Upper lobe of right lung (tissue), 1 donor: ENCODE results near the gene CHRNA1. TPM values are rescaled to one million over a fixed set of nuclear protein-coding genes. Genes with fewer than 3 reads are reported as not detected.

Source experiments
- ATAC-seq: fragments of 200-7000 bp; cut with Tn5 transposase; one replicate; pipeline ENCODE4 v1.9.1; 2020; ENCODE audit warnings: mild to moderate bottlenecking, moderate library complexity
- DNase-seq: peaks from one replicate; pipeline ENCODE4 v3.0.0-alpha.2; 2020
- H3K27ac ChIP-seq: fragments of 200-600 bp; one replicate; pipeline ENCODE4 v1.8.0; 2022
- H3K27me3 ChIP-seq: fragments of 200-600 bp; one replicate; pipeline ENCODE4 v1.8.0; 2022; ENCODE audit warnings: mild to moderate bottlenecking
- H3K36me3 ChIP-seq: fragments of 200-600 bp; one replicate; pipeline ENCODE4 v1.8.0; 2022
- H3K4me1 ChIP-seq: fragments of 200-600 bp; one replicate; pipeline ENCODE4 v1.8.0; 2022
- H3K4me3 ChIP-seq: fragments of 200-600 bp; one replicate; pipeline ENCODE4 v1.8.0; 2022; ENCODE audit warnings: mild to moderate bottlenecking
- H3K9me3 ChIP-seq: fragments of 200-600 bp; one replicate; pipeline ENCODE4 v1.8.0; 2022
- intact Hi-C: fragments of 100-400 bp; cut with DNase I; formaldehyde crosslinking; loops from one replicate; pipeline ENCODE4 v1.11.0; 2022
- total RNA-seq: library from RNA; stranded (reverse); fragmentation: NEBNext Ultra II Directional; extraction: Animal tissue kit (Norgen Biotek cat#: 25700); gene quantifications from one replicate; pipeline ENCODE4 v1.2.1, GENCODE V29; 2021
- TF ChIP-seq, protein P1 (sequence below): fragments of 200-600 bp; IDR thresholded peaks from one replicate; pipeline ENCODE4 v1.8.0; 2022; ENCODE audit warnings: antibody characterized with exemption
- donor health status: DM: no; HTN: yes; CAD: no; lungs with severe emphysema.

The CHRNA1 gene
- total RNA-seq, 1 donor from 2014 or later = 0.52 TPM

- Histone ChIP-seq H3K36me3 (no peaks in the 10 kb centered on the region), H3K27me3 (no peaks in the 10 kb centered on the region), H3K27ac (no peak overlapping the region), H3K4me1 (peaks cover 9% of the 10 kb centered on the region), H3K9me3 (no peaks in the 10 kb centered on the region), H3K4me3 (no peak overlapping the region)
- ATAC-seq (no peak), DNase-seq (no peak)
- intact Hi-C loops = loop anchor here (10.0 kb wide), 1 partner anchor 210 kb away; no protein-coding TSS in a partner anchor
- TF ChIP-seq, protein P1, sequence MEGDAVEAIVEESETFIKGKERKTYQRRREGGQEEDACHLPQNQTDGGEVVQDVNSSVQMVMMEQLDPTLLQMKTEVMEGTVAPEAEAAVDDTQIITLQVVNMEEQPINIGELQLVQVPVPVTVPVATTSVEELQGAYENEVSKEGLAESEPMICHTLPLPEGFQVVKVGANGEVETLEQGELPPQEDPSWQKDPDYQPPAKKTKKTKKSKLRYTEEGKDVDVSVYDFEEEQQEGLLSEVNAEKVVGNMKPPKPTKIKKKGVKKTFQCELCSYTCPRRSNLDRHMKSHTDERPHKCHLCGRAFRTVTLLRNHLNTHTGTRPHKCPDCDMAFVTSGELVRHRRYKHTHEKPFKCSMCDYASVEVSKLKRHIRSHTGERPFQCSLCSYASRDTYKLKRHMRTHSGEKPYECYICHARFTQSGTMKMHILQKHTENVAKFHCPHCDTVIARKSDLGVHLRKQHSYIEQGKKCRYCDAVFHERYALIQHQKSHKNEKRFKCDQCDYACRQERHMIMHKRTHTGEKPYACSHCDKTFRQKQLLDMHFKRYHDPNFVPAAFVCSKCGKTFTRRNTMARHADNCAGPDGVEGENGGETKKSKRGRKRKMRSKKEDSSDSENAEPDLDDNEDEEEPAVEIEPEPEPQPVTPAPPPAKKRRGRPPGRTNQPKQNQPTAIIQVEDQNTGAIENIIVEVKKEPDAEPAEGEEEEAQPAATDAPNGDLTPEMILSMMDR = no peak
Measured at GRCh38 chr2:174774886-174775285, 10.6 kb upstream of the CHRNA1 start.

DNA sequence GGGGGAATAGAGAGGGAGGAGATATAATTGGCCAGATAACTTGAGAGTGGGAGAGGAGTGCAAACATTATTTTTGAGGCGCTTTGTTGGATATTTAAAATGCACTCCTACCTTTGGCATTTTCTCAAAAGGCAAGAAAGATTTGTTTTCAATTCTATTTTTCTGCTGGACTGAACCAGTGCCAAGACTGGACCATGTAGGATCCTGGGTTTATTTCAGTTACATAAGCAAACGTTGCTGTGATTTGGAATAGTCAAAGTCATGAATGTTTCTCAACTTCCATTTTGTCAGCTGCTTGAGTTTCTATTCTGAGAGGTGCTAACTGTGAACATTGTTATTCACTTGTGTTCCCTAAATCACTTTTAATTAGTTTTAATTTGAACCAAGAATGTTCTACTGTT, 8.9 kb upstream of the CHRNA1 start:
- ATAC-seq (no peak), DNase-seq (no peak)
- Histone ChIP-seq H3K9me3 (no peaks in the 10 kb centered on the region), H3K27me3 (no peaks in the 10 kb centered on the region), H3K4me1 (peaks cover 7% of the 10 kb centered on the region), H3K4me3 (no peak overlapping the region), H3K27ac (no peak overlapping the region), H3K36me3 (no peaks in the 10 kb centered on the region)
- intact Hi-C loops = loop anchor here (10.0 kb wide), 1 partner anchor 212 kb away; no protein-coding TSS in a partner anchor
- TF ChIP-seq, protein P1 = no peak

GRCh38 chr2:174772472-174772801, 8.2 kb upstream of the CHRNA1 start:
- Histone ChIP-seq H3K27ac (peak overlapping the region; percentile 38), H3K27me3 (no peaks in the 10 kb centered on the region), H3K9me3 (no peaks in the 10 kb centered on the region), H3K4me1 (peaks cover 4% of the 10 kb centered on the region), H3K4me3 (no peak overlapping the region), H3K36me3 (no peaks in the 10 kb centered on the region)
- ATAC-seq (no peak), DNase-seq (no peak)
- intact Hi-C loops = loop anchor here (10.0 kb wide), 1 partner anchor 212 kb away; no protein-coding TSS in a partner anchor
- TF ChIP-seq, protein P1 = no peak

GRCh38 chr2:174771631-174772471, 7.6 kb upstream of the CHRNA1 start:
- intact Hi-C loops = loop anchor here (10.0 kb wide), 1 partner anchor 213 kb away; no protein-coding TSS in a partner anchor
- H3K4me3 ChIP-seq = no peak overlapping the region
- no peaks in the 10 kb centered on the region for H3K36me3 ChIP-seq
- H3K27me3 ChIP-seq = no peaks in the 10 kb centered on the region
- DNase-seq = peak; percentile 82
- peak overlapping the region; percentile 38 for H3K27ac ChIP-seq
- TF ChIP-seq, protein P1 = peak; percentile 81
- H3K4me1 ChIP-seq = peaks cover 4% of the 10 kb centered on the region
- no peaks in the 10 kb centered on the region for H3K9me3 ChIP-seq
- ATAC-seq = peak; percentile 92

DNA sequence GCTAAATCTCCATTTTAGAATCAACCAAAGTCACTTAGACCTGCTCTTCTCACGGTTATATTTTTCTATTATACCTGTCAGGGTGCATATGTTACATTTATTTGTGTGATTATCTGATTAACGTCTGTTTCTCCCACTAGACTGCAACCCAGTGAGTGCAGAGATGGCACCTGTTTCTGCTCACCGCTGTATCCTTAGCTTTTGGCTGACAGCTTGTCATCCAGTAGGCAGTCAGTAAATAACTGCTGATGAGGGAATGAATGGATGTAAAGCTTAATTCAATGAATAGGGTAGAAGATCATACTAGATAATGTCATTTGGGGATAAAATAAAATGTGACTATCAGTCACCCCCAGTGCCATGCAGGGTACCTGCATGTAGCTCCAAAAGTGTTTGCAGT, 6.9 kb upstream of the CHRNA1 start:
- H3K4me3 ChIP-seq = no peak overlapping the region
- H3K36me3 ChIP-seq = no peaks in the 10 kb centered on the region
- TF ChIP-seq, protein P1 = no peak
- ATAC-seq (no peak), DNase-seq (no peak)
- no peaks in the 10 kb centered on the region for H3K27me3 ChIP-seq
- H3K9me3 ChIP-seq = no peaks in the 10 kb centered on the region
- H3K27ac ChIP-seq = no peak overlapping the region
- intact Hi-C loops = loop anchor here (10.0 kb wide), 1 partner anchor 214 kb away; no protein-coding TSS in a partner anchor
- peaks cover 4% of the 10 kb centered on the region for H3K4me1 ChIP-seq
